HG02885 (cell line): ENCODE measurements around the gene SVOP.

ENCODE experiments used
- ATAC-seq: cut with Tn5 transposase; IDR thresholded peaks from one replicate; pipeline ENCODE4 v1.9.1; 2021; ENCODE audit warnings: mild to moderate bottlenecking; ENCODE audit not compliant: unreplicated experiment, poor library complexity

The SVOP gene

DNA sequence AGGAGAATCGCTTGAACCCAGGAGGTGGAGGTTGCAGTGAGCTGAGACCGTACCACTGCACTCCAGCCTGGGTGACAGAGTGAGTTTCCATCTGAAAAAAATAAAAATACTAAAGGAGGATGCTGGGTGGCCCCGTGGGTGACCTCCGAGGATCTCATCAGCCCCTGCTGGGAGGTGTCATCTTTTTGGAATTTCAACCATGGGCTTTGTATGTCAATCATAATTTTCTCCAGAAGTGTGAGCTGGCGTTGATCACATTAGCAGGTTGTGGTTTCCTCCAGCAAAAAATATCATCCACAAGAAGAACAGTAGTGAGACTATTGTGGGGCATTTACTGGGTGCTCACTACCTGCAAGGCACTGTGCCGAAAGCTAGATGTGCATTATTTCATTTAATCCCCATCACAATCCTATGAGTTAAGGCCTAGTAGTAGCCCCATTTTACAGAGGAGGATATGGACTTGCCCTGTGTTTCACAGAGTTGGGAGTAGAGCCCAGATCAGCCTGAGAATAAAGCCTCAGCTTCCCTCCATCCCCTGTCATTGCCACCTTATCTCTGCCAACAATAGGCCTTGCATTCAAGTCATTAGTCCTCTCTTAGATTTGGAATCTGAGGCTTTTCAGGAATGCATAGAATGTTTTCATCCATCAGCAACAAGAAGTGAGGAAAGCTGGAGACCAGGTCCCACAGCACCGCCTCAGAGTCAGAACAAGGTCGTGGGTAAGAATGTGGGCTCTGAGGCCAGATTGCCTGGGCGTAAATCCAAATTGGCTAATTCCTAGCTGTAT is 39.8 kb downstream of the SVOP start:
- no peak for ATAC-seq

DNA sequence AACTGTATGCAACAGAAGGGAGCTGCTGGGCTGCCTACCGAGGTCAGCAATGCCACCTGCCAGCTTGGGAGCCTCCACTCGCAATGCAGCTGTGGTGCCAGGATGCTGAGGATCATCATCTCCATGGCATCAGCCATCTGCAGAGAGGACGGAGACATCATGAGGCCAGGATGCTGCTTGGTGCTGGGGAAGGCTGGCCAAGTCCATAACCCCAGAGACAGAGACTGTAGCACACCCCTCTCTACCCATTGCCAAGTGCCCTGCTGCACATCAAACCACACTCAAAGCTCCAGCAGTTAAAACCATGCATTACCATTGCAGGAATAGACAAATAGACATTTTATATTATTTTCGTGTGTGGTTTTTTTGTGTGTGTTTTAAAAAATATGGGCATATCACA is 43.5 kb downstream of the SVOP start:
- no peak for ATAC-seq

DNA sequence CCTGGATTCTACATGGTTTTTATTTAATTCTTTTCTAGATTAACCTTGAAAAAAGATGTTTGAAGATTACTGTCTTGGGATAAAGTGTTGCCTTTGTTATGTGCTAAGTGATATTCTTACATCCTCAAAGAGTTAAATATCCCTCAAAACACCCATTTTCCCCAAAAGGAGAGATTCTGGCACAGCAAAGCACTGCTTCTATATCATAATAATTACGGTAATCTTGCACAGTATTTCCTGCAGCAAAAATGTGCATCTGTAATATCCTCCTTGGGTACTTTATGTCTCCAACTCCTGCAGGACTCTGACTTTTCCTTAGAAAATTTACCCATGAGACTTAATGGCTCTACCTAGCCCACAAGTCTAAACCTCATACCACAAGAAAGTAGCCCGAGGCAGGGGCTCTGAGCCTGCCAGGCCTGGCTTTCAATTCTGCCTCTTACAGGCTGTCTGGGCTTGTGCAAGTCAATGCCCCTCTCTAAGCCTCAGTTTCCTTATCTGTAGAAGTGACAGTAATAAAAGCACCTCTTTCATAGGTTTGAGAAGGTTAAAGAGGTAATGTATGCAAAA is 45.8 kb downstream of the SVOP start:
- no peak for ATAC-seq

DNA sequence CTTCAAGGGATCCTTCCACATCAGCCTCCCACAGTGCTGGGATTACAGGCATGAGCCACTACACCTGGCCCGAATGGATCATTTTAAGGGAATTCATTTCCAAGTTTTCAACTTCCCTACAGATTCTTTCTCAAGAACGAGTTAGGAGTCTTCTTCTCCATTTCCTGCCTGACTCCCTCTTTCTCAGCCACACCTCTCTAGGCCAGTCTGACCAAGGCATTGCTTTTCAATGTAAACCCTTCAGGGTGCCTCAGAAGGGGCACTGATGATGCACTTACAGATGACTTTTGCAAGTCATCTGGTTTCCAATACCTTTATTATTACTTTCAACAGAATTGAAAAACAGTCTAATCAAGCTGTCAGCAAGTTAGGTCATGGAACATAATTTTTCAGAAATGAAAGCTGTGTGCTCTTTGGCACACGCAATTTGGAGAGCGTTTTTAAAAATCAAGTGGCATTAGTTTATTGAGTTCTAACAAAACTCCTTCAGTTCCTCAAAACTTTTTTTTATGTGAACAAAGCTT is 47.2 kb downstream of the SVOP start:
- no peak for ATAC-seq

DNA sequence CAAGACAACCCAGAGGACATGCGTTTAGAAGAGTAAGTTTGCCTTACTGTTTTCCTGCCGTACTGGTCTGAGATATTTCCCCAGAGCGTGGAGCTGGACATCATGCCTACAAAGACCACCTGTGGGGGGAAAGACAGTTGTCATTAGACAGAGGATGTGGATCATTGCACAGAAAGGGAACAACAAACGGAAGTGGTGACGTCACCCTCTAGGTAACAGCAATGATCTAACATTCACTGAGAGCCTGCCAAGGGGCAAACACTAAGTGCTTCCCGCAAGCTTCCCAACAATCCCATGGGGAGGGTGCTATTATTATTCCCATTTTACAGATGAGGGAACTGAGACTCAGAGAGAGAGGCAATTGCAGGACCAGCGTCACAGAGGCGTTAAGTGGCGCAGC is 48.5 kb downstream of the SVOP start:
- no peak for ATAC-seq

DNA sequence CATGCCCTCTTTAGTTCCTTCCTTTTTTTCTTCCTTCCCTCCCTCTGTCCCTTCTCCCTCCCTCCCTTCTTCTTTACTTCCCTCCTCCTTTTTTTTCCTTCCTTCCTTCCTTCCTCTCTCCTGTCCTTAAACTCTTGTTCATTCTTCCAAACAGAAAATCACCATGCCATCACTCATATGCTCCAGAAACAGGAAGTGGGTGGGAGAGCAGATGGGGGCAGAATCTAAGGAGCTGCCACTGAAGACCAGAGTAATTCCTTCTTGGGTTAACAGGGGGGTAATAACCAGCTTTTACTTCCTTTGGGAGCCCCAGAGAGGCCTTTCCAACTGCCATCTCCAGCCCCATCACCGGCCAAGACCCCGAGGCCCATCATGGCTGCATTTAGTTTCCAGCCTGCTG is 51.2 kb downstream of the SVOP start:
- no peak for ATAC-seq

DNA sequence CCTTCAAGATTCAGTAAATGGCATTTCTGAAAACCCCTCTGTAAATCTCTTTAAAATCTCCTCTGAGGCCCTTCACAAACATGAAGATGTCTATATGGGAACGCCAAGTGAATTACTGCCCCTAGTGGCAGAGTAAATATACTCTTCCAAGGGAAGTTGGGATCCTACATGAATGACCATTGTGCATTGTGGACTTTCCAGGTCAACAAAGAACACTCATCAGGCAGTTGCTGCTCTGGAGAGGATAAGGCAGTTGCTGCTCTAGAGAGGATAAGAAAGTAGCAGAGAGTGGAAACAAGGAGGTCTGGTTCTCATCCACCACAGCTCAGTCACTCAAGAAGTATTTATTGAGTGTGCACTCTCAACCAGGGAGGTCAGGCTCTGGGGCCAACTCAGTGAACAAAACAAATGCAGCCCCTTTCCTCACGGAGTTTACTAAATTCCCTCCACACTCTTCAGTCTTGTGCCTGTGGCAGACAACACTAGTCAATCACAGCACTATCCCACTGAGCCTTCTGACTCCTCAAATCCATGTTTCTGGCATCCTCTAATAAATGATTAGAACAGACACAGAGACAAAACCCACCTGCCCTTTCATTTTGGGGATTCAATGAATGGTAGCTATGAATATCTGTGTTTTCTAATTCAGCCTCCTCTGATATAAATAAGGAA is 52.9 kb downstream of the SVOP start:
- no peak for ATAC-seq

DNA sequence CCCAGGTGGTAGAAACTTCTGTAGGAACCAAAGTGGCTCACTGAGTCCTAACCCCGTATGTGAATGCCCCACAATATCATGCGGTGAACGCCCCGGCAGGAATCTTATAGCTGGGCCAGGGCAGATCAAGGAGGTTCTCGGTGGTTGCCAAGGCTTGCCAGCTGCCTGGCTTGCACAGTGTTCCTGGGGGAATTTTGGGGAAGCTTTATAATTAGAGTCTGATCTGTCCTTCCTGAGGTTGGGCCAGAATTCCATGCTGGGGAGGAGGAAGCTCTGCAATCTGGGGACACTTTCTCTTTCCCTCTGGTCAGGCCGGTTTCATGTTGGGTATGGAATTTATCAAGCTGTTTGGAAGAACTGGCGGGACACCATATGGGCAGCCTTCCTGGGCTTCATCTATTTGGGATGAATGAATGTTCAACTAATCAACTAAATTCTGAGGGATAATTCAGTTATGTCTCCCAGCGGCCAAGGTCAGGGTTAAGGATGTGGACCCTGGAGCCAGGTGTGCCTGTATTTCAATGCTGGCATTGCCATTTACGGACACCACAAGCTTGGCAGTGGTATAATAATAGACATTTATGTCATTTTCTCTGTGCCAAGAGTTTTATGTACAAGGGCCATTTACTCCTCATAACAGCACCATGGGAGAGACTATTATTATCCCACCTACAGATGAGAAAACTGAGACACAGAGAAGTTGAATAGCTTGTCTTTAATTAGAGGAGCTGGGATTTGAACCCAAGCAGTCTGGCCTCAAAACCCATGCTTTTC is 54.3 kb downstream of the SVOP start:
- no peak for ATAC-seq

DNA sequence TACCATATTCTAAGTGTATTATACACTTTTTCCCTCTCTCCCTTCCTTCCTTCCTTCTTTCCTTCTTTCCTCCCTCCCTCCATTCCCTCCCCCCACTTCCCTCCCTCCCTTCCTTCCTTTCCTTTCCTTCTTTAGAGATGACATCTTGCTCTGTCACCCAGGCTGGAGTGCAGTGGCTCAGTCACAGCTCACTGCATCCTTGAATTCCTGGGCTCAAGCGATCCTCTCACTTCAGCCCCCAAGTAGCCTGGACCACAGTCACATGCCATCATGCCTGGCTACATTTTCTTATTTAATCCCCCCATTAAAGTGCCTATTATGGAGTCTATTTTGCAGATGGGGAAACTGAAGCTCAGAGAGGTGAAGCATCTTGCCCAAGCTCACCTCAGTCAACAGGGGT is 55.0 kb downstream of the SVOP start:
- ATAC-seq = no peak

DNA sequence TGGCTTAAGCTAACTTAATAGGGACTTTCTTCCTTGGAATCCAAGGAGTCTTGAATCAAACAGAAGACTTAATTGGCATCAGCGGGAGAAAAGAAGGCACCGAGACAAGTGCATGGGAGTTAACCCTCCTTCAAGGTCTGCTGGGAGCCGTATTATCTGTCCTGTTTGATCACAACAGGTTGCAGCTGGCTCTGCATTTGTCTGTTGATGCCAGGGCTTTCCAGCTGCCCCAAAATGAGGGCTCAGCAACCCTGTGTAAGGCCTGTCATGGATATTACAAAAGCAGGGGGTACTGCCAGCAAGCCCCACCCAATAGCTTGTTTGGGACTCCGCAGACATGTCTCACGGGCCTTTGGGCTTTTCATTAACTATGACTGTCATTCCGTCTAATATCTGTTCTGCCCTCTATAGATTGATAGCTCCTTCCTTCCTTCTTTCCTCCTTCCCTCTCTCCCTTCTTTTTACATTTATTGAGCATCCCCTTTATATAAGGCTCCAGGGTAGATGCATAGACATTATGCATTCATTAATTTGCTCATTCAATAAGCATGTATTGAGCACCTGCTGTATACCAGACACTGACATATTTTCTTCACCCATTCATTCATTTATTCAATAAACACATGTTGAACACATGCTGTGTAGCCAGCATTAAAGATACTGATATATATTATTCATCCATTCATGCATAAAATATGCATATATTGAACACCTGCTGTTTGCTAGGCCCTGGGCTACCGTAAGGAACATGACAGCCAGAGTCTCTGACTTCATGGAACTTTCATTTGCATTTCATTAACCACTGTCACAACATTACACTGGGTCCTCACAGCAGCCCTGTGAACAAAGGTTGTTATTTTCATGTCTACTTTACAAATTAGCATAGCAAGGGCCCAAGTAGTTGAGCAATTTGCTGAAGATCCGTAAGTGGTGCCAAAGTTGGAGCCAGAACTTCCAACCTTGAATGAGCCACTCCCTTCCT is 56.2 kb downstream of the SVOP start:
- ATAC-seq = no peak

DNA sequence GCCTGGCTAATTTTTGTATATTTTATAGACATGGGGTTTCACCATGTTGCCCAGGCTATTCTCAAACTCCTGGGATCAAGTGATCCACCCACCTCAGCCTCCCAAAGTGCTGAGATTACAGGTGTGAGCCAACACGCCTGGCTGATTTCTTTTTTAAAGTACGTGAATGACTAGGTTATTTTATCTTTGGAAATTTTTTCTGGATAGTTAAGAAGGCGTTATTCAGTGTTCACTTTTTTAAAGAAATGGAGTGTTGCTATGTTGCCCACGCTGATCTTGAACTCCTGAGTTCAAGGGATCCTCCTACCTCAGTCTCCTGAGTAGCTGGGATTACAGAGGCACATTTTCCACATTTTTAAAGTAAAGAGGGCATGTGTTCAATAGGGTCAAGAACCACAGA is 58.6 kb downstream of the SVOP start:
- no peak for ATAC-seq

DNA sequence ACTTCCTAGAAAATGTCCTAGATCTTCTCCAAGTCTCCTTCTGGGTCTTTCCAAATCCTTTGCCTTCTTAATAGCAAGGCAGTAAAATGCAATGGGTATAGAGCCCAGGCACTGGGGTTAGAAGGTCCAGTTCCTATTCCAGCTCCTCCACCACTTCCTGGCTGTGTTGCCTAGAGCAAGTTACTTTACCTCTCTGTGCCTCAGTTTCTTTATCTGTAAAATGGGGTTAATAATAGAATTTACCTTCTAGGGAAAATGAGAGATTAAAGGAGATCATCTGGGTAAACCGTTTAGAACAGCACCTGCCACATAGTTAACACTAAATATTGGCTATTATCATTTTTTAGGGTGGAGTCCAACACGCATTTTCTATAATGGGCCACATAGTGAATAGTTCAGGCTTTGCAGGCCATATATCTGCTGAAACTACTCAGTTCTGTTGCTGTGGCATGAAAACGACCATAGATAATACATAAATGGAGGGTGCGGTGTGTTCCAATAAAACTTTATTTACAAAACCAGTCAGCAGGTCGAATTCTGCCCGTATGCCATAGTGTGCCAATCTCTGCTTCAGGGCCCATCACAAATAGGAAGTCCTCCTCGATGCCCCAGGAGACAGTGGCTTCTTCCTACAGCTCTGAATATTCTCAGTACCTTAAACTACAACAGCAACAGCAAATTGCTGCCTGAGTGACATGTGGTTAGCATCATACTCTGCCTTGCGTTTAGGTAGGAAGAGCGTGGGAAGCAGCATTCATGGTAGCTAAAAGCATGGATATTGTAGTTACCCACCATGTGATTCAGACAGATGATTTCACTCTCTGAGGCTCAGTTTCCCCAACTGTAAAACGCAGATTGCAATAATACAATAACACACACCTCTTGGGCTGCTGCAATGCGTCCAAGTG is 60.9 kb downstream of the SVOP start:
- ATAC-seq = no peak

DNA sequence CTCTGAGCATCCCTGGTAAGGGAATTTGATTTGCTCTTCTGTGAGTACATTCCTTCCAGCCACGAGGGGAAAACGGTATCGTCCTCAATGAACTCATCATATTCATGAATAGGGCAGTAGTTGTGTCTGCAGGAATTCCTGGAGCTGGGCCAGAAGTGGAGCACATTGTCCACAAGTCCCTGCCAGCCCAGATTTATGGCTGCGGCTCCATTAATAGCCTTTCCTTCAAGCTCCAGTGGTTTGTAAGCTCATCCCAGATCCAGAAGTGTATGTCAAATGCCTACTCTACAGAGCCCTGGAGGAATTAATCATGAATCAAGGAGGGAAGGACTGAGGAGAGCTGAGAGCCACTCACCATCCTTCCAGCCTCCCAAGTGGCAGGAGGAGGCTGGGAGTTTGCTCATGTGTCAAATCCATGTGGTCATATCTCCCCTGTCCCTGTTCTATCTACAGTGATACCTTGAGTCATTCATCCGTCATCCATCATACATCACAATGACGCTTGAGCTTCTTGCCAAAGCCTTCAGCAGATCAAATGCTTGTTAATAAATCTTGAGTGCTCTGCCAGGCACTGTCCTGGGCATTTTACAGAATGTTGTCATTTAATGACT is 65.5 kb downstream of the SVOP start:
- no peak for ATAC-seq

DNA sequence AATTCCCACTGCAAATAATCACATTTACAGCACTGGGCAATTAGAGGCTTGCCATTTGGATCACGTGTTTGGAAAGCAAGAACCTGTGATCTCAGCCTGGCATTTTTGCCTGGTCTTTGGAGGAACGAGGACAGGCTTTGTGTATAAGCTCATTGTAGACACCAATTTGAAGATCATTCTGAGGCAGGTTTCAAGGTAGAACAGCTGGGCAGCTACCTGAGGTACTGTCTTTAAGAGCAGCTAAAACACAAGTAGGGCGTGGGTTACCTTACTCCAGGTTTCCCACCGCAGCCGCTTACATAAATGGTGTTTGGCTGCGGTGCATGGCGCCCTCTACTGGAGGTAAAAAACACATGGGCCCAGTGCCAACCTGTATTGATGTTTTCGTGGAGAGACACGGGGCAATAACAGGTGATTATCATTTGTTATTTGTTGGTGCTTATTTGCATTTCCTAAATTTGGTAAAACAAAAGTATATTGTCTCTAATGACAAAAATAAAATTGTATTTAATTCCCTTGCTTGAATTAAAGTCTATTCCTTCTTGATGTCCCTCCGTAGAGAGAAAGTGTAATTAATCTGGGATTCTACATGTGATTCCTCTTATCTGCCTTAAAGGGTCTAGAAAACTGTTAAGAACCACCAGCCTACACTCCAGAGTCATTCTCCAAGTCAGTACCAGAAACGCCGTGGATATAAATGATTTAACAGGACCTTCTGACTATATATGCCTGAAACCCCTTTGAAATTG is 69.7 kb downstream of the SVOP start:
- ATAC-seq = no peak

DNA sequence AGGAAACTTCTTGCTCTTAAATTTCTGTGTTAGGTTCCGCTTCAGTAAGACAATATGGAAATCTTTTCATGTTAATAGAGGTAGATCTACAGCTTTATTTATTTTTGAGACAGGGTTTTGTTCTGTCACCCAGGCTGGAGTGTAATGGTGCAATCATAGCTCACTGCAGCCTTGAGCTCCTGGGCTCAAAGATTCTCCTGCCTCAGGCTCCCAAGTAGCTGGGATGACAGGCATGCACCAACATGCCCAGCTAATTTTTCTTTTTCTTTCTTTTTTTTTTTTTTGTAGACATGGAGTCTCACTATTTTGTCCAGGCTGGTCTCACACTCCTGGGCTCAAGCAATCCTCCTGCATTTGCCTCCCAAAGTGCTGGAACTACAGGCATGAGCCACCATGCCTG is 70.9 kb downstream of the SVOP start:
- no peak for ATAC-seq

DNA sequence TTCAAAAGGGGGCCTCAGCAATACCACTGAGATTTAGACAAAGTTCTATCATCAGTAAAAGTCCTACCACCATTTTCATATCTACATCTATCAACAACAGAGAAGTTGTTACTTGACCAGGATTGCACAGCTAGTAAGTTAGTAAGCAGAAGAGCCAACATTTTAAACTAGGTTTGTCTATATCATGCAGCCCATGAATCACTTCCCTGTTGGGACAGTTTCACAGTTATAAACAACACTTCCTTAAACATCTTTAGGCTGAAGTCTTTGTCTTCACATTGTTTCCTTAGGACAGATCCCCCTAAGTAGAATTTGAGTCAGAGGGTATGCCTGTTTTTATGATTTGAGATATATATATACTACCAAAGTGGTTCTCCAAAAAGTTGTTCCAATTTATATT is 72.5 kb downstream of the SVOP start:
- no peak for ATAC-seq

DNA sequence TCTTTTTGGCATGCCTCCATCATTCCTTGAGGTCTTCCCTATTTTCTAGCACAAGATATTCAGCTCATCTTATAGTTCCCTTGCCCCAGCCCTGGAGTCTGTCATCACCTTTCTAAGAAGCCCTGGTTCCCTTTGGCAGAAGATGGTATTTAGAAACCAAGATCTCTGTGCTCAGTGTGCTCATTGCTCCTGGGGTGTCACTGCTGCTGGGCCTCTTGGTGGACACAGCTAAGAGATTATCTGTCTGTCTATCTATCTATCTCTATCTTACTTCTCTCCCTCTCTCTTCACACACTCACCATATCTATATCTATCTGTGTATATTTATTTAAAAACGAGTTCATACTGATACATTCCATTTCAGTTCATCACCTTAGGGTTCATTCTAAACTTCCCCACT is 73.8 kb downstream of the SVOP start:
- ATAC-seq = no peak

DNA sequence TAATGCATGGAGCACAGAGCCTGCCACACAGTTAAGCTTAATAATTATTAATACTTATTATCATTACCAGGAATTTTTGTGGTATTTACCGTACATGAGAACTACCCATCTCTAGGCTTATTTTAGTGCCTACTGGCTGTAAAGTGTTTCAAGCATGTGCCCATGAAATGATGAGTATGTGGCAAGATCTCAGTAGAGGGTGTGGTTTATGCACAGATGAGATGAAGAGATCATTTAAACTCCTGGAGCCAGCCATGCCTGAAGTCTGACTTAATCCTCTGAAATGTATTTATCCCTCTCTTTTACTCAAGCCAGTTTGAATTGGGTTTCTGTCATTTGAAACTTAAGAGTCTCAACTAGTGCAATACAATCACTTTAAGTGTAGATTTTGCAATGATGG is 80.7 kb downstream of the SVOP start:
- ATAC-seq = no peak
